Measurements from ENCODE around the gene PLOD1.
"Not testable (repeated sequence)": the region's sequence is repeated elsewhere in the genome, so short reads cannot be mapped to it uniquely, and the experiment has no call there.

The PLOD1 gene

DNA sequence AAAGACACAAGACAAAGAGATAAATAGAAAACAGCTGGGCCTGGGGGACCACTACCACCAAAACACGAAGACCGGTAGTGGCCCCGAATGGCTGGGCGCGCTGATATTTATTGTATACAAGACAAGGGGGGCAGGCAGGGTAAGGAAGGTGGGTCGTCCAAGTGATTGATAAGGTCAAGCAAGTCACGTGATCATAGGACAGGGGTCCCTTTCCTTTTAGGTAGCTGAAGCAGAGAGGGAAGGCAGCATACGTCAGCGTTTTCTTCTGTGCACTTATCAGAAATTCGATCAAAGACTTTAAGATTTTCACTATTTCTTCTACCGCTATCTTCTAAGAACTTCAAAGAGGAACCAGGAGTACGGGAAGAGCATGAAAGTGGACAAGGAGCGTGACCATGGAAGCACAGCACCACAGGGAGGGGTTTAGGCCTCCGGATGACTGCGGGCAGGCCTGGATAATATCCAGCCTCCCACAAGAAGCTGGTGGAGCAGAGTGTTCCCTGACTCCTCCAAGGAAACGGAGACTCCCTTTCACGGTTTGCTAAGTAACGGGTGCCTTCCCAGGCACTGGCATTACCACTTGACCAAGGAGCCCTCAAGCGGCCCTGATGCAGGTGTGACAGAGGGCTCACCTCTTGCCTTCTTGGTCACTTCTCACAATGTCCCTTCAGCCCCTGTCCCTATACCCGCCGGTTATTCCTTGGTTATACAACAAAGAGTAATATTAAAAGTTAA, 21.9 kb upstream of the PLOD1 start:
- not testable (repeated sequence) for DNase-seq (ENCODE audit: low read depth in 2 of 2)

DNA sequence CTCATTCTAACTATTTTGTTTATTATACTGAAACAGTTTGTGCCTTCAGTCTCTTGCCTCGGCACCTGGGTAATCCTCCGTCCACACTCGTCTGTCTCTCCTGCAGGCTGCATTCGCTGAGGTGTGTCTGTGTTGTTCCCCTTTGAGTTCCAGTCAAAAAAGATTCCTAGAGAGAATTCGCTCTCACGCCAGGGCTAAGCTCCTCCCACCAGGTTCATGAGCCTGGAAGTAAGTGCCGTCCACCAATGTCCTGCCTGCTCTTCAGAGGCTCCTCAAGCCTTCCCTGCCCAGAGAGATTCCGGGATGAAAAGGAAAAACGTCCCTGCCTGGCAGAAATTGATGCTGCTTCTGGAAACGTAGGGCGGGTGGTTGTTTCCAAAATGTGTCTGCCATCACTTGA, 21.2 kb upstream of the PLOD1 start:
- no peak for DNase-seq (ENCODE audit: low read depth in 2 of 2)

DNA sequence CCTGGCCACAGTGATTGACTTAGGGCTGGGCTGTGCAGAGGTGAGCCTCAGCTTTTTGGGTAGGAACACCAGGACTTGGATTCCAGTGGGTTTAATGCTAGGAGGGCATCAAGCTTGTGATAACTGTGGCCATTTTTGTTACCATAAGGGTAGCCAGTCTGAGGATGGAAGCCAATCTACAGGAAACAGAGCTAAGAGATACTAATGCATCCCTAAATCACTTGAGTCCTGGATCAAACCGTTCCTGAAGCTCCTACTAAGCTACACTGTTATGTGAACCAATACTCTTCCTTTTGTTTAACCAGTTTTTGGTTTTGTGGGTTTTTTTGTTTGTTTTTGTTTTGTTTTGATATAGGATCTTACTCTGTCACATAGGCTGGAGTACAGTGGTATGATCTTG, 20.5 kb upstream of the PLOD1 start:
- no peak for DNase-seq (ENCODE audit: low read depth in 2 of 2)

DNA sequence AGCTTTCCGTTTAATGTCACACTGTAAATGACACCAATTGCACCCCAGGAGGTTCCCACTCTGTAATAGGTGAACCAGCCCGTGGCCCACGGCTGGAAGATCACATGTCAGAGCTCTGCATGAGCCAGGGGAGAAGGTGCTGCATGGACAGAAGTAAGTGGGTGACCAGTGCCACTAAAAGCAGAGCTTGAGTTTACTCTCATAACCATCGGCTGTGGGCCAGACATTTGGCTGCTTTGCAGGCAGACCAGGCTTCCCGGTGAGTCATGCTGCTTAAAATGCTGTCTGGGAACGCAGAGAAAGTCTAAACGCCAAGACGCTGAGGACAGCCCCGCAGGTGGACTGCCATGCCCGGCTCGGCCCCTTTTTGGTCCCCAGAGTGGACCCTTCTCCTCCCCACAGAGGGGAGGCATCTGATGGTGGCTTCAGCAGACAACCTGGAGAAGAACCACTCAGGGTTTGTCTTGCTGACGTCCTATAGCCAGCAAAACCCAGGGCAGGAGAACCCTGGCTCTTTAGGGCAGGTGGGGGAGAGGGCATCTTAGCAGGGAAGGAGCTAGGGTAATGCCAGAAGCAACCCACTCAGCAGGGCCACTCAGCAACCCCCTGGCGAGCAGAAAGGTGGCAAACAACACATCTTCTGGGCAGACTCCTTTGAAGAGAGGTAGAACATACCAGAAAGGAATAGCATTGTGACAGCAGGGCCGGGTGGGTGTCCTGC, 15.6 kb upstream of the PLOD1 start:
- no peak for DNase-seq (ENCODE audit: low read depth in 2 of 2)

DNA sequence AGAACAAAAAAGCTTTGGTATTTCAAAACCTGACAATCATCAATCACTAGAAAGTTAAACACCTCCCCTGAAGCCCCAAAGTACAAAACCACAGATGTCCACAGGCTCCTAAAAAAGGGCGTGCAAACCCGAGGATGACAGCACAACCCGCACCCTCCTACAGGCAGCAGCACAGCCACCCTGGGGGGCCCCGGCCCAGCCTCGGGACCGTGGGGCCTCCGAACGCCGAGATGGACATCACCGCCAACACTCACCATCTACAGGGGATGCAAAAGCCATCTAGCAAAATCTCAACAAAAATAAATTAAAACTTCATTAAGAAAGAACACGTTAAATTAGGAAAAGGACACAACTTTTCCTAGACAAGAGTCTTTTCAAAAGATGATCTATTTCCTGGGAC, 14.9 kb upstream of the PLOD1 start:
- DNase-seq (ENCODE audit: low read depth in 2 of 2) = no peak

DNA sequence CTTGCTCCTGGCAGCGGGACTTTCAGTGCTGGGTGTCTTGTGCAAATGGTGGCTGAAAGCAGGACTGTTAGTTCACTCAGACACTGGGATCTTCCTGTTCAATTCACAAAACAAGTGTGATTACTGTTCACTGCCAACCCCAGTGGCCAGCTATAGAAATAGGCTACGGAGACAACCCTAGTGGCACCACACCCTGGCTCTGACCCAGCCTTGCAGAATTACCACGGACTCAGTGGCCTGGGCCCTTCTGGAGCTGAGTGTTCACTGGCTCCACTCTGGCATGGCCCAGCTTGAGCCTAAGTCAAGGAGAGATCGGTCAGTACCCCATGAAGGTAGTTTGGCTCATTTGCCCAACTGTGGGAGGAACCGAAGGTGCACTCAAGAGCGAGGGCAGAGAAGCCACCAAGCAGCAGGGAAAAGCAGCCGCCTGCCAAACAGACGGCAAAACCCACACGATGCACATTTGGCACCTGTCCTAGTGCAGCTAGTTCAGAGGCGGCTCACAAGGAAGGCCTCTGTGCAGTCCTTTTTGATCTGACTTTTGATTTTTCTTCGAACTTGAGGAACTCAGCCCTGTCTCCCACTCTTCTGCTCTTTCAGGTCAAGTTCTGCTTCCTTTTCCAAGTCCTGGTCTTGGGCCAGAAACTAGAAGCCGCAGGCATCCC, 14.1 kb upstream of the PLOD1 start:
- no peak for DNase-seq (ENCODE audit: low read depth in 2 of 2)

DNA sequence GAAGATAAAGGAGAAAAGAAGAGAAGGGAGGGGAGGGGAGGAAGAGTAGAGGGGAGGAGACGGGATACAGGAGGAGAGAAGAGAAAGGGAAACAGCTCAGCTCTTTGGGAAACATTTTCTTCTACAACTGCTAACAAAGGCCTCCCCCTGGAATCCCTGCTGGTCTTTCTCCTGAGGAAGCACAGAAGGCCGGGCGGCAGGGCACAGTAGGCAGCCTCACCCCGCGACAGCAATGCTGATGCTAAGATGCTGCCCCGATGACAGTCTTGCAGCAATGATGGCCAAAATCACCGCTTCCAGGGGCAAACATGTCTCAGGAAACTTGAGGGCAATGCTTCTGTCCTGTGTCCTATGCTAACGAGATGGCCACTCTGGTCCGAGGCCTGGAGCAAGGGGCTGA, 13.5 kb upstream of the PLOD1 start:
- DNase-seq (ENCODE audit: low read depth in 2 of 2) = no peak

DNA sequence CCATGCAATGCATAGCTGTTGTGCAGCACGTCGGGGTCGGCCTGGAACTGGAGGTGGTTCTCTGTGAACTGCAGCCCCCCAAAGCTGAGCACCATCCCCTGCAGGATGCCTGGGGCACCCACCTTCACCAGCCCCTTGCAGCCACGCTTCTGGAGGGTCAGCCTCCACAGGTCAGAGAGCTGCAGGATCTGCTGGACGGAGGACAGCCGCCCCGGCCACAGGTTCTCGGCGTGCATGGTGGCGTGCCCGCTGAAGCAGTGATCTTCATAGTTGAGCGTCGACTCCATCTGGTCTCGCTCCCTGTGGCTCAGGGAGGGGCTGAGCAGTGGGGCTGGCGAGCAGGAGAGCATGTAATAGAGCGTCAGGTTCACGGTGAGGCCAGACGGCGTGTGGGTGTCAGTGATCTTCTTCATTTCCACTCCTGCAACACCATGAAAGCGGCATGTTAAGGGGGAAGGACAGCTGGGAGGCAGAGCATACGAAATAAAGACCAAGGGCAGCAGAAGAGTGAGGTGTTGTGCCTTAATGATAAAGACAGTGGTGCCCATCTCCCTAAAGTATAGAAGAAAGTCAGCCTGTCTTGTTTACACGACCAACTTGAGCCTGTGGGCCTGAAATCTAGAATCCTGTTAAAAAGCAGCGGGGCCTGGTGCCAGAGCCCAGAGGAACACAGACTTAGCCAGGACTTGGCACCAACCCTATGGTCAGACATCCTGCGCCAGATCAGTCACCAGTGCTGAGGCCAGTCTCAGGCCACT, 11.3 kb upstream of the PLOD1 start:
- DNase-seq (ENCODE audit: low read depth in 2 of 2) = no peak

DNA sequence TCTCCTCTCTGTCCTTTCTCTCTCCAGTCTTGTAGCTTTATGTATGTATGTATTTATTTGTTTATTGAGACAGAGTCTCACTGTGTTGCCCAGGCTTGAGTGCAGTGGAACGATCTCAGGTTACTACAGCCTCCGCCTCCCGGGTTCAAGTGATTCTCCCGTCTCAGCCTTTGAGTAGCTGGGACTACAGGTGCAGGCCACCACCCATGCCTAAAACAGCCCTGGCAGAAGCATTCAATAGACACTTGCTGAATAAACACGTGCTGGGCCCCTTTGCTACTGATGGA, 10.7 kb upstream of the PLOD1 start:
- DNase-seq (ENCODE audit: low read depth in 2 of 2) = no peak

DNA sequence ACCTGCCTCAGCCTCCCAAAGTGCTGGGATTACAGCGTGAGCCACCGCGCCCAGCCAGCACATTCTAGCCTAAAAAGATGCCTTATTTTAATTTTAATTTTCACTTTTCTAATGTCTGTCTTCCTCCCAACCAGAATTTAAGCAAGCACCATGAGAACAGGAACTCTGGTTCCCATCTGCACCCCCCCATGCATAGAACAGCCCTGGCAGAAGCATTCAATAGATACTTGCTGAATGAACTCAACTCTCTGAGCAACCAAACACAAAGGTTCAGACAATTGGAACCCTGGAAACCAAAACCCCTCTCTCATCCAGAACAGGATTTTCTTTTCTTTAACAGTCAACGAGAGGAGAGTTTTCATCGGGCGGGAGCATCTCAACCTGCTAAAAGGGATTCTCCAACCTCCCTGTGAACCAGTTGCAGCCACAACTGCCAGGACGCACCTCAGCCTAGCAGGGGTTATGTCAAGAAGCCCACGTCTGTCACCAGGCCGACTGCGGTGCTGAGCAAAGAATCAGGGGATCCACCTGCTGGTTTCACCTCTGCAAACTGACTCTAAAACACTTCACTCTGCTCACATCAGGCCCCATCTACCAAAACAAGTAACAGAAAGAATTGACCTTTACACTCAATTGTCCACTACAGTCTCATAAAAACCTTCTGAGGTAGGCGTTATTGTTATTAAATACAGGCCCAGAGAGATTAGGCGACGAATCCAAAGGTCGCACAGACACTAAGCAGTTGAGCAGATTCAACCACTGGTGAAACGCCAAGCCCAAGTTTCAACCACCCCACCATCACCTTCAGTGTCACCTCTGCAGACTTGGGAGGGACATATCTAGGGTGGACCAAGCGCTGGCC, 10.0 kb upstream of the PLOD1 start:
- DNase-seq (ENCODE audit: low read depth in 2 of 2) = no peak

DNA sequence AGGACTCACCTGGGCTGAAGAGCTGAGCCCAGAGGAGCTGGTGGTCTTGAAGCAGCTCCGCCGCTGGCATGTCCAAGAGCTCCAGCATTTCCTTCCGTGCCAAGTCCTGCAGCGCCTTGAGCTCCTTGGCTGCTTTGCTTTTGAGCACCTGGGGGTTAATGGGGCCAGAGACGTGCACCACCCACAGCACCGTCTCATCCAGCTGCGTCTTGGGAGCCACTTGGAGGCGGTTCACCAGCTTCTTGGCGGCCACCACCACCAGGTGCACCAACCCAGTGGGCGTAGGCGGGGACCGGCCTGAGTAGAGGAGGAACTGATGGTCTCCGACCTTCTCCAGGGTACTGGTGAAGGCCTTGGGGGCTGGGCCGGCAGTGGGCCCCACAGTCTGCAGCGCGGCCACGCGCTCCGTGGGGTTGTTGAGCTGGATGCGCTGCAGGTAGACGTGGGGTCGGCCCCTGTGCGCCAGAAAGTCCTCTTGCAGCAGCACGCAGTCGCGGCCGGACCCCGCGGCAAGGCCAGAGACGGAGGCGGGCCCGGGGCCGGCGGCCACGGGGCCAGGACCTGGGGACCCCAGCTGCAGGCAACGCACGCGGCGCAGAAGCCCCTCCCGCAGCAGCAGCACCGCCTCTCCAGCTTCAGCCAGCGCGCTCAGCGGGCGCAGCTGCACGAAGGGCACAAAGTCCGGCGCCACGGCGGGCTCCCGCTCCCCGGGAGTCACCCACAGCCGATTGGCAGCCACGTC, 9.2 kb upstream of the PLOD1 start:
- not testable (repeated sequence) for DNase-seq (ENCODE audit: low read depth in 2 of 2)

DNA sequence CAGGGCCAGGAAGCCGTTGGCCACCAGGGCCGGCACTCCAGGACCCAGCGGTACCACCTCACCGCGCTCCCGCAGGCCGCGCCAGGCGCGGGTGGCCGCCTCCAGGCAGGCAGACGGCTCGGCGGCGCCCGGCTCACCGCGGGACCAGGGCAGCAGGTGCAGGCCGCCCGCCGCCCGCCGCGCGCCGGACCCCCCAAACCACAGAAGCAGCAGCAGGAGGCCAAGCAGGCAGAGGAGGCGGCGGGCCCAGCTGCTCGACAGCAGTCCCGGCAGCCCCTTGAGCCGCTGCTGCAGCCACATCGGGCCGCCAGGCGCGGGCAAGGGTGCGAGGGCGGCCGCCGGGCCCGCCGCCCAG, 8.6 kb upstream of the PLOD1 start:
- no peak for DNase-seq (ENCODE audit: low read depth in 2 of 2)

DNA sequence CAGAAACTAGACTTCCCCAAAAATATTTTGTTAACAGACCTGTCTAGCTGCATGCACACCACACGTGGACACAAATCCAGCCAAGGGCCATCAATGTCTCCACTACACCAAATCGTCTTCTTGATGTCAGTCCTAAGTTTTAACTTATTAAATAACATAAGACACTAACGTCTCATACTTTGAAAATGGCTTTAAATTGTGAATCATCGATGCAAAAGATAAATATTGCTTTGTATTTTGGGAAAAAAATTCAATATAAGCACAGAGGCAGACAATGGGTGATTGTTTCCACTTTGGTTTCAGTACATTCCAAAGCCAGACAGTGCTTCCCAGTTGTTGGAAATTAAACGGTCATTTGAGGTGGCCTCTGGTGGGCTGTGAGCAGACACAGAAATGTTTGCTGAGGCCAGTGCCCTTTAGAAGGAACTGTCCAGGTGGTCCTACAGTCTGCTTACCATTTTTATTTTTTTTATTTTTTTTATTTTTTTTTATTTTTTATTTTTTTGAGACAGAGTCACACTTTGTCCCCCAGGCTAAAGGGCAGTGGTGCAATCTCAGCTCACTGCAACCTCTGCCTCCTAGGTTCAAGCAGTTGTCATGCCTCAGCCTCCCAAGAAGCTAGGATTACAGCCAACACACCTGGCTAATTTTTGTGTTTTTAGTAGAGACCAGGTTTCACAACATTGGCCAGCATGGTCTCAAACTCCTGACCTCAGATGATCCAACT, 6.5 kb upstream of the PLOD1 start:
- DNase-seq (ENCODE audit: low read depth in 2 of 2) = no peak

DNA sequence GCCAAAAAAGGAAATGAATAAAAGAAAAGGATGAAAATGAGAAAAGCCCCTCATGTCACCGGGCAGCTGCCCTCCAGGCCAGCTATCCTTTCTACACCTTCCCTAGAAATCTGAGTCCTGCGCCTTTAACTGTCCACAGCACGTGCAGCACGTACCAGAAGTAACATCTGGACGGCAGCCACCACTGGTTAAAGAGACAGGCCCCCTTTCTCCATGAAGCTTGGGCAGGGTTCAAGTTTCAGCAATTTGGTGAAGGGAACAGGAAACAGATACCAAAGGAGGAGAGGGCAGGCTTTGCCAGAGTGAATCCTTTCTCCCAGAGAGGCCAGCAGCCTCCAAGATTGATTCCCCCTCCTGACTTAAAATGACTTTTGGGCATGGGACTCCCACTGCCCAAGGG, 4.7 kb upstream of the PLOD1 start:
- DNase-seq (ENCODE audit: low read depth in 2 of 2) = no peak

DNA sequence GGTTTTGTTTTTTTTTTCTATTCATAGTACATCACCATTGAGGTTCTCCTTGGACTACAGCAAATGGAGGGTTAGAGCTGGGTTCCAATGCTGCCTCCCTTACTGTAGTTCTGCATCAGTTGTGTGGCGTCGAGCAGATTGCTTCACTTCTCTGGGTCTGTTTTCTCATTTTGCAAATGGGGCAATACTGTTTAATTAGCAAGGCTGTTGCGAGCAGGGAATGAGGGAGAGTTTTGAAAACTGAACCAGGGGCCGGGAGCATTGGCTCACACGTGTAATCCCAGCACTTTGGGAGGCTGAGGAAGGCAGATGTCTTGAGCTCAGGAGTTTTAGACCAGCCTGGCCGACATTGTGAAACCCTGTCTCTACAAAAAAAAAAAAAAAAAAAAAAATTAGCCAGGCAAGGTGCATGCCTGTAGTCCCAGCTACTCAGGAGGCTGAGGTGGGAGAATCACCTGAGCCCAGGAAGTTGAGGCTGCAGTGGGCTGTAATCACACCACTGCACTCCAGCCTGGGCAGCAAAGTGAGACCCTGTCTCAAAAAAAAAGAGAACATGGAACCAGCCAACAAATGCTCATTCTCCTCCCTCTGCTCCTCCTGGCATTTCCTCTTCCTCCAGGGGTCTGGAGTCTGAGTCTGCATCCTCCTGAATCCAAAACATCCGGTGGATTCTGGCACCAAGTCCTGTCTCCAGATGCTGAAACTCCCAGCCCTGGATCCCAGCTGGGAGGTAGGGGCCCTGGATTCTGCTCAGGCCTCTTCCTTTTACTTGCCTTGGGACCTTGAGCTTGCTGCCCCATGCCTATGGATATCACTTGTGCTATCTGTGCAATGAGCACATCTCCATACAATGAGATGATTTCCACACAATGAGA, 3.7 kb upstream of the PLOD1 start:
- DNase-seq (ENCODE audit: low read depth in 2 of 2) = no peak

DNA sequence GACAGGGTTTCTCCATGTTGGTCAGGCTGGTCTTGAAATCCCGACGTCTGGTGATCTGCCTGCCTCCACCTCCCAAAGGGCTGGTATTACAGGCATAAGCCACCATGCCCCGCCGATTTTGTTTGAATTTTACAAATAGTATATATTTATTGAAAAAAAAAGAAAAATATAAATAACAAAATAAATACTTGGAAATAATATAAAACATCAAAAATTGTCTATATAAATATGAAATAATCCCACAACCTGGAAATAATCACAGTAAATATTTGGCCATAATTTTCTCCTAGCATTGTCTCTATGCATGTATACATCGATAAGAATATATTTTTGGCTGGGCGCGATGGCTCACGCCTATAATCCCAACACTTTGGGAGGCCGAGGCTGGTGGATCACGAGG, 2.7 kb upstream of the PLOD1 start:
- DNase-seq (ENCODE audit: low read depth in 2 of 2) = no peak

DNA sequence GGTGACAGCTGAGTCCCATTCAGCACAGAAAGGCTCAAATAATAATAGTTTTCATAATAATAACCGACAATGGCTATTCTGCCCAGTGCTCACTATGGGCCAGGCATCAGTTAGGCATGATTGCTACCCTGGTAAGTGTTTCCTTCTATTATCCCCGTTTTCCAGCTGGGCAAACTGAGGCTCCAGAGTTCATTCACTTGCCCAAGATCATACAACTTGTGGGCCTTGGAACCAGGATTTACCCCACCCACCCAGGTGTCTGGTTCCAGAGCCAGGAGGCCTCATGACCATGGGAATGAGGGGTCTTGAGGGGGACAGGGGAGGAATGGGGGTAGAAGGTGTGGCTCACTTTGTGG, 518 bp downstream of the PLOD1 start:
- DNase-seq (ENCODE audit: low read depth in 2 of 2) = no peak

DNA sequence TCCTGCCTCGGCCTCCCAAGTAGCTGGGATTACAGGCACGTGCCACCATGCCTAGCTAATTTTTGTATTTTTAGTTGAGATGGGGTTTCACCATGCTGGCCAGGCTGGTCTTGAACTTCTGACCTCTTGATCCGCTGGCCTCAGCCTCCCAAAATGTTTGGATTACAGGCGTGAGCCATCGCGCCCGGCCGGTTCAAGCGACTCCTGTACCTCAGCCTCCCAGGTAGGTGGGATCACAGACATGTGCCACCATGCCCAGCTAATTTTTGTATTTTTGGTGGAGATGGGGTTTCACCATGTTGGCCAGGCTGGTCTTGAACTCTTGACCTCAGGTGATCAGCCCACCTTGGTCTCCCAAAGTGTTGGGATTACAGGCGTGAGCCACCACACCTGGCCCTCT, 1.2 kb downstream of the PLOD1 start:
- not testable (repeated sequence) for DNase-seq (ENCODE audit: low read depth in 2 of 2)

DNA sequence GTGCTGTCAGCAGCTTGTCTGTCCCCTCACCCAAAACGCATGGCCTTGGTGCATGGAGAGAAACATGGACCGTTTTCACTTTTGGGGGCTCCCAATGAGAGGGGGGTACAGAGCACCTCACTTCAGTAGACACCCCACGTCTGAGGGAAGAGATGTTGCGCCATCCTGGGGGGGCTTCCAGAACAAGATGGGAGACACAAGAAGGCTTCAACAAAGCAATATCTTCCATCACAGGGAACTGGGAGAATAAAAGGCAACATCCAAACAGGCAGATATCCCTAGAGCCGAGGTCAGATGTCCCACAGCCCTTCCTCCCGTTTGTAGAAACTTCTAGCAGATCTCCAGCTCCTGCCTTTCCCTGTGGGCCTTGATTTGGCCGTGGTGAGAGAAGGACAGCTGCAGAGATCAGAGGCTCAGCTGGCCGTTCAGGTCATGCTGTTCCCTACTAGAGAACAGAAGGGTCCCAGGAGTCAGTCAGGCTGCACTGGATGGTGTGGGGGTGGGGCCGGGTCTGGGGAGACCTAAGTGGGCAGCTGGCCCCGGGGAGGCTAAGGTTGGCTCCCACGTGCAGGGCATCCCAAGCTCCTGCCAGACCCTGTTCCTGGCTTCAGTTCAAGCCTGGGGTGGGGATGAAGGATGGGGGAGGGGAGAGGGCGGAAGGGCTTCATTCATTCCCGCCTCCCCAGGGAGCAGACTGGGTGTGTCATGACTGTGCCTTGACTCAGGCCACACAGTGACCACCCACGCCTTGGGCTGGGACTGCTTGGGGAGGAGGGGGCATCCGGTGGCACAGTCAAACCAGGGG, 4.4 kb downstream of the PLOD1 start:
- no peak for DNase-seq (ENCODE audit: low read depth in 2 of 2)

Measured in stimulated activated CD8-positive, alpha-beta memory T cell treated with anti-CD3 and anti-CD28 coated beads, Interleukin-7, amount 100 ng/mL, for 1 hour (primary cell).